Right lung (tissue), 5 donors: ENCODE measurements around the gene MIPEP. TPM values are rescaled to one million over a fixed set of nuclear protein-coding genes. Genes with fewer than 3 reads are reported as not detected.

Experiments used
- DNase-seq, 2 donors: peaks; one replicate each; pipeline ENCODE4 v3.0.0-alpha.2; 2013
- polyA plus RNA-seq, 5 donors: library from polyadenylated mRNA; unstranded; fragments of 120-200 nt; gene quantifications; one replicate each; pipeline versions ENCODE4 v1.2.1 to v1.2.3, GENCODE V29; 2013; ENCODE audit warnings: inconsistent platforms in 1 of 5, low replicate concordance in 1 of 5; ENCODE audit not compliant: insufficient read length in 5 of 5, insufficient read depth in 1 of 5

Gene MIPEP
- polyA plus RNA-seq, 5 donors, result 15.7 to 21.3 (median 16.8) TPM

DNA sequence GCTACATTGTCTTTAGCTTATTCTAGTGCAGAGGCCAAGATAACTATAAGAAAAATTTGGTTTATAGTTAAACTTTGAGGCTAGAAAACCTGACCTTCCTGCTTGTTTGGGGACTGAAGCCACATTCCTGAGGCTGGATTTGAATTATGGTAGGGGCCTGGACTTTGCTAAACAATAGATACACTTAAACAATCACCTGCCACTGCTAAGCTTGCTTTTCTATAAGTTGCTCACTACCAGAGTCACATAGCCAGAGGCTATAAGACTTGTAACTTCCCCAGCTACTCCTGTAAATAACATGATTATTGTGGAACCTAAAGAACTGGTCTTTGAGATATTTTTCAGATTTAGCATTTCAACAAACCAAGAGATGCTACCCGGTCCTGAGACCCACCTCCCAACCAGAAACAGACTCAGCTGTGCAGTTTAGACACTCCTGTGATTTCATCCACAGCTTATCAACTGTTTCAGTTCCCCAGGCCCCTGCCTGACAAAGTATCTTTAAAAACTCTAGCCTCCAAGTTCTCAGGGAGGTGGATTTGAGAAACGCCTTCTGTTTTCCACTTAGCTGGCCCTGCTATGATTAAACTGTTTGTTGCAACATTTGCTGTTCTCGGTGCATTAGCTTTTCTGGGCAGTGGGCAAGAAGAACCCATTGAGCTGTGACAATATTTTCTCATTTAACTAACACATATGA, 77.7 kb downstream of the MIPEP start:
- DNase-seq, result no peak

DNA sequence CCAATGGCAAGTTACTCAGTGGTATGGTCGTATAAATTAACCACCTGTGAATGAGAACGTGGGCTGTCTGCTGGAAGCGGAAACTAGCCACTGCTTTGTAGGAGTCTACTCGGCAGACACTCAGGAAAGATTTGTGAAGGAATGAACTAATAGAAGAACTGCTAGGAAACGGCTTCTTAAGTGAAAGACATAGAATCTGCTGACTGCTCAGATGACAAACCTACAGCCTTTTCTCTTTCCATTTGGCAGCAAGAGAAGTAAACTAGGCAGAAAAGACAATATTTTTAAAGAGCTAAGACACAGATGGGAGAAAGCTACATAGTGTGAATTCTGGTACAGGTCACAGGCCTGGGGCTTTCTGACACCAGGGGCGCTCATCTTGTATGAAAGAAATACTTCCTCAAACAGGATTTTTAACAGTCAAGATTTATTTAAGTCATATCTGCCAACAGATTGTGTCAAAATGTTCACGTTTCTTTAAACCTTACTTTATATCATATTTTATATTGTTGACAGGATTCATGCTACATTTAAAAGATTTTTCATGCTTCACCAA, 78.4 kb downstream of the MIPEP start:
- DNase-seq, result no peak

DNA sequence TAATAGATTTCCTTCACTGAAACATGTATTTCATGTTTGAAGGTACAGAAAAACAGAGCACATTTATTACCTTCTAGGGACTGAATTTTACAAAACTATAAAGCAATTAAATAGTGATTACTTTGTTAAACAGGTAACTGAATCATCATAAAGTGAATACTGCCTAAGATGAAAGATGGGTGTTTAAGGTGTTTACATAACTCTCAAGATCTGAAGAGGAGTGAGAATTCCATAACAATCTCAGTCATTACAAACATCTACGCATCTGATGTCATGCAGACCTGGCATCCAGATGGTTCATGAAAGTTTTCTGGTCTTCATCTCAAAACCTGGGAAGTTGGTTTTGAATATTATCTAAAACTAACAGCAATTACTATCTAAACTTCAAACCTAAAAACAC, 80.4 kb downstream of the MIPEP start:
- no peak for DNase-seq

DNA sequence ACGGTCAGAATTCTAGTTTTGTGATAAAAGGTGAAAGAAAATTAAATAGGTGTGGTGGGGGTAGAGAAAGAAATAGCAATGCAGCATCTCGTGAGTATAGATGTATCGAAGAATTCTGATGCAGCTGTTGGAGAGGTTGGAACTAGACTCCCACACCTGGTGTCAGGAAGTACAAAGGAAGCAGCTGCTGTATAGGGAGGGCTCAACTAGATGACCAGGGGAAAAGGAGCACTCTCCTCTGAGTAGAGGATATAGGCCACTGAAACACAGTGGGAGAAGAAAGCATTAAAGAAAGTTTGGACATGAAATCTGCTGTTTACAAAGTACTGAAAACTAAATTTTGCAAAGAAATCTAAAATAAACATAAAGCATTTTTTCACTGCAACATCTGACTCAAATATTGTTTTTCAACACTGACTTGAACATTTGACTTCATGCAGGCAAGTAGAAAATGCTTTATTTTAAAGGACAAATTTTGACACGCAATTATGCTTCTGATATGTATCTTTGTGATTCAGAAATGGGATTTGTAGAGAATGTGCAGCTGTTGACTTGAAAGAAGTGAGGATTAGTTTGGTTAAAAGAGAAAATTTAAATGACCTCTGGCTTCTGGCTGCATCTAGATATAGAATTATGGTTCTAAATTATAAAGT, 82.2 kb downstream of the MIPEP start:
- no peak for DNase-seq

DNA sequence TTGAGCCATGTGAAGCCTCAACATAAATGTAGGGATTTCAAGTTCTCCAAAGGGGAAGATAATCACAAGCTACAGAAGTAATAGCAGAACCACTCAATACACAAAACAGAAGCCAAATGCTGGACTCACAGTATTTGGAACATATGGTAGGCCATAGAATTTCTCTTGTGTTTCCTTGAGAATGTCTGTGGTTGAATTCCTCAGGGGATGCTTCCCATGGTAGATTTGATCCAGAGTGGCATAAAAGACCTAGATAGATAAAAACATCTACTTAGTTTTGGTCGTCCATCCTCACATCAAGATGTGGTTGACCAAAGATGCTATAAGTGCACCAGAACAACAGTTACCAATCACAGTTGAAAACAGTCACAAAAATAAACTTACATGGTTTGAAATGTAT, 83.4 kb downstream of the MIPEP start:
- no peak for DNase-seq

DNA sequence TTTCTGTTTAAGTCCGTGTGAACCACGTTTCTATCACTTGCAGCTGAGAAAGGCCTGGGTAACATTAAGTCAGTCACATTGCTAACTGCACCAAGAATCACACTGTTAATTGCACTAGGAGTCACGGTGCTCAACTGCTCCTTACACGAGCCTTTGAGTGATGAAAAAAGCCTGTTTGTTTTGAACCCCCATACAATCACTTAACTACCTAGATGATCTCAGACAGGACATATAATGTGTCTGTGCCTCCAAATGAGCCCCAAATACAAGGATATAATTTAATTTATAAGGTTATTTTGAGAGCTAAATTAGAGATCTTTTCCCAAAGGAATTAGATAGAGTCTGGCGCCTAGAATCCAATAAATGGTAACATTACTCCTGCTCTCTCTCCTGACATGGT, 84.1 kb downstream of the MIPEP start:
- no peak for DNase-seq

DNA sequence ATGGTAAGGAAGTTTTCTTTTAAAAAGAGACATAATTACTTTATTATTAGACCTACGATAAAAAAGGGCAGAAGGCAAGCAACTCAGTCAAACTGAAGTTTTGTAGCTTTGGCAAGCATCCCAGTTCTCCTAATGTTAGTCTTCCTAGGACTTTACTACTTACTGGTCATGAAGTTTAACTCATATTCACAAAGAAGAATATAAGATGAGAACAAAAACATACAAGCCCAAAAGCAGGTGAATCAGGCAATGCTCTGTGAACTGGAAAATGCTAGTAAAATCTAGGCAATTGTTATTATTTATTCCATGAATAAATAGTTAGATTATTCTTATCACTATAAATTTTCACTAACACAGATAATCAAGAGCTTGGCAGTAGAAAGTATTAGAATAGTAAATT, 85.0 kb downstream of the MIPEP start:
- DNase-seq, result no peak

DNA sequence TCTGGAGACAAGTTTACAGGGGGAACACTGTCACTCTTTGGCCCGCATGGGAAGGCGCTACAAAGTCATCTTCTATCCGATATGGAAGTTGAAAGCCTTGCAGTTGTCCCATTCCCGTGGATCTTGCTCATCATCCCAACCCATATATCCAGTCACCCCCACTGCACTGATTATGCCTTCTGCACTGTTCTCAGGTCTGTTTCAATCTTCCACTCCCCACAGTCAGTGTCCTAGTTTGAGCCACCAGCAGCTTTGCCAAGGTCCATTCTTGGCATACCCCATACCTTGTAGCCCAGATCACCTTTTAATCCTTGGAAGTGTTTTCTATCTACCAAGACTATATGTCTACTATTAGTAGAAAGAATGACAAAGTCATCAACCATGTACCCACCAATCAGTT, 88.1 kb downstream of the MIPEP start:
- DNase-seq, result no peak

DNA sequence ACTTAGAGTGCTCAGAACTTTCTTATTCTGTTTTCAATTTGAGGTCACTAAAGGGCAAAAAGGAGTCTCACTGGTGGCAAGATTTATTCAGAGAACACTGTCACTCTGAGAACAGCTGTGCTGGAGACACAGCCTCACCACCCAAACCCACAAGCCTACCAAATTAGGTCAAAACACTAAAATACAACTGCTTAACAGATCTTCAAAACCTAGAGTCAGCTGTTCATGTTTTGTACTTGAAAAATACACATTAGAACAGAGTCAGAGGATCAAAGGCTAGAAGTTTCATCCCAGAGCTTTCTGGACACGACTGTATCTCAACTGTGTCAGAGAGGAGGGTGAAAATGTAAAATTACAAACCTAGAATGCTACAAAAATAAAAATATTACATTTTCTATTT, 89.3 kb downstream of the MIPEP start:
- no peak for DNase-seq

DNA sequence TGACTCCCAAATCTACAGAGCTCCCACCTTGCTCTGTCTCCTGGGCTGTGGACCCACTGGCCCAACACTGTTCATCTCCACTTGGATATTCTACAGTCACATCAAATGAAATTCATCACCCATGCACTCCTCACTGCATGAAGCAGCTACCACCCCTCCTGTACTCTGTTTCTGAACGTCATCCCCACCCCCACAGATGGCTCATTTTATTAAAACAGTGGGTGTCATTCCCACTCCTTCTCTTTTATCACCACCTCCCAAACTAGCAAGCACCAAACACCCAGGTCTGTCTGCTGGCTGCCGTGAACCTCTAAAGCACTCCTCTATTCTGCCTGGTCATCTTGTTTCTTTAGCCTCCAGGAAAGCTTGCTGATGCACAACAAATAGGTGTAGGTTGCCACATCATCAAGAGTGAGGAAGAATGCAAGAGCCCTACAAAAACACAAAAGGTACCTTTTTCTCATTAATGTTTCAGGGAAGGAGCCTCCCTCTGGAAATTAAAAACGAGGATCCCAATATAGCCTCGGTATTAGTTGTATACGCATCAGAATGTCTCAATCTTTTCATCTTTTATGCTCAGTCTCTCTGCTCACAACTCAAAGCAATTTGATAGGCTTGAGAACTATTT, 91.8 kb downstream of the MIPEP start:
- no peak for DNase-seq

DNA sequence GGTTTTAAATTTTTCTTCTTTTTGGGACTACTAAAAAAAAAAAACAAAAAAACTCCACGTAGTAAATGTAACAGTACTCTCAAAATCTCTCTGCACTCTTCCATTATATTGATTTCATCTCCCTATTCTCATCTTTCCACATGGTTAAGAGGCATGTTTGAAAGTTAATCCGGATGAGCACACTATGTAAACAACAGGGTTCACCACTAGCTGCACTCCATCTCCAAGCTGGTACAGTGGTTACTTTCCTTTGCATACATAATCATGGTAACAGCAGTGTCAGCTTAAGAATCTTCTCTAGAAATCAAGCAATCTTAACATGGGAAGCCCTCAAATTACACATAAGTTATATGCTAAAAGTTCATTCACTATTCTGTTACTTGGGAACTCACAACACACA, 92.6 kb downstream of the MIPEP start:
- DNase-seq, result no peak

DNA sequence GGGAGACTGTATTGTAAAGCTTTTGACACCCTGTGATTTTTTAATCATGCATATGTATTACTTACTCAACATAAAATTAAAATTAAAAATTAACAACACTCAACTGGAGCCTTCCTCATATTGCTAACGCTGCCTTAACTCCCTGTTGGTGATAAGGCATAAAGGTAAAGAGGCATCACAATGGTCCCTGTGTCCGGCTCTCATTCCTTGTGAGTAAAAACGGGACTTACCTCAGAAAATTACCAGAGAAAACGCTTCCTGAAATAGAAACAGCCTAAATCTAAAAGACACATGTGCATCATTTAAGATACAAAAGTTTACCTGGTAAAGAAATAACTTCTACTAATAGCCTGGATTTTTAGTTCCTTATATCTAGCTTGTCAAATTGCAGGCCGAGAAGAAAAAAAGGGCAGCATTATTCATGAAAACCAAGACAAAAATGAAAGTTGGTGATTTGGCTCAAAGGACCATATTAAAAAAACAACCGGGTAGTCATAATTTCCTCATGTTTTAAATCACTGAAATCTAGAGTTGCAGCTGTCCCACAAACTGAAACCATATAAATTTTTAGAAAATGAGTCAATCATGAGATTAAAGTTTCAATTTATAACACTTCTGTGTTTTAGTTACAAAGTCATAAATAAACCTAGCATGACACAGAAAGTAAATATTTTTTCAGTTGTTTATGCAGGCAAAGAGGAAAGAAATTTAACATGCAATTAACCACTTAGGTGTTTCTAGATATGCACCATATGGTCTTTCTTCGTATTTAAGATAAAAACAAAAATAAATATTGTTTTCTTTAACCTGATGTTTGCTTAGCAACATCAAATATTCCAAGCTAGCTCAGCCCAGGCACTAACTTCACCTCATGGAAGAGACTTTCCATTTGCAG, 94.7 kb downstream of the MIPEP start:
- DNase-seq, result peak; percentile 86 to 89

DNA sequence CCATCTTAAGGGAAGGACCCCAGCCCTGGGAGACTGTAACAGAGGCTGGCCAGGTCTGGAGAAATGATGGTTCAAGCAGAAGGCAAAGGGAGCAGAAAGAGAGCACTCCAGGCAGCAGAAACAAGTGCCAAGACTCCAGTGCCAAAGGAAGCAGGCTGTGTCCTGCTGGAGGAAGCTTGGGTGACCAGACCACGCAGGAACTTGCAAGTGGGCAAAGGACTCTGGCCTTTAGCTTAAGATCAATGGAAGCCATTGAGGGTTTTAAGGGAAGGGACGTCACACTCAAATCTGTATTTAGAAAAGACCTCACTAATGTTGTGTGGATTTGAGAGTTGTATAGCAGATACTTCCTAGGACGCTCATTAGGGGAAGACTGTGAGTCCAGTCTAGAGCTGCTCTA, 95.5 kb downstream of the MIPEP start:
- no peak for DNase-seq

DNA sequence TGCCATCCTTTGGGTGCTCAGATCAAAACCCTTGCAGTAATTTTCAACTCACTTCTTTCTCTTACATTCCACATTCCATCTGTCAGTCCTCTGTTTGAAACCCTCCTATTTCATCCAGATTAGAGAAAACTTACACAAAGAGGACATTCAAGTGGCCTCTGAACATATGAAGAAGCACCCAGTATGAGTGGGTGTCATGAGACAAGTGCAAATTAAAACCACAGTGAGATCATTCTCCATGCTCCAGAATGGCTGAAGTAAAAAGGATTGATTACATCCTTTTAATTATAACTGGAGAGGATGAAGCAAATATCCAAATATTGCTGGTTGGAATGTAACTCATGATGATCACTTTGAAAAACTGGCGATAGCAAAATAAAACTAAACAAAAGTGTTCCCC, 96.5 kb downstream of the MIPEP start:
- DNase-seq, result no peak

DNA sequence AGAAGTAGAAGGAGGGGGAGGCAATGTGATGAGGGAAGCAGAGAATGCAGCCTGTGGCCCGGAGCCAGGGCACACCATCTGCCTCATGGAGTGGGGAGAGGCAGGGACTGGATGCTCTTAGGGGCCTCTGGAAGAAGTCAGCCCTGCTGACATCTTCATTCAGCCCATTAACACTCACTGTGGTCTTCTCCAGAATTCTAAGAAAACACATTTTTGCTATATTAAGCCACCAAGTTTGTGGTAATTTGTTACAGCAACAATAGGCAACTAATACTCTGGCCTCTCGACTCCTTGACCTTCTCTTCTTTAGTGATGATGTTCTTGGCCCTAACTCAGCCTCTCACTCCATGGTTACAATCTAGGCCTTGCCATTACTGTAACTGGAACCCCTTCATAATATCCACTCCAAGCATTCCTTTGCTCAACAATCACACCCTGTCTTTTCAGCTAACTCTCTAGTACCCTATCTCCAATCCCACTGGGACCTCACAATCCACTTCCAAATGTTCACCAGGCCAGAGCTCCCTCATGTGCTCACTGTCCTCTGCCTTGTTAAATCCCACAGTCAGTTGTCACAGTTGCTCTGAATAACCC, 98.5 kb downstream of the MIPEP start:
- DNase-seq, result no peak

DNA sequence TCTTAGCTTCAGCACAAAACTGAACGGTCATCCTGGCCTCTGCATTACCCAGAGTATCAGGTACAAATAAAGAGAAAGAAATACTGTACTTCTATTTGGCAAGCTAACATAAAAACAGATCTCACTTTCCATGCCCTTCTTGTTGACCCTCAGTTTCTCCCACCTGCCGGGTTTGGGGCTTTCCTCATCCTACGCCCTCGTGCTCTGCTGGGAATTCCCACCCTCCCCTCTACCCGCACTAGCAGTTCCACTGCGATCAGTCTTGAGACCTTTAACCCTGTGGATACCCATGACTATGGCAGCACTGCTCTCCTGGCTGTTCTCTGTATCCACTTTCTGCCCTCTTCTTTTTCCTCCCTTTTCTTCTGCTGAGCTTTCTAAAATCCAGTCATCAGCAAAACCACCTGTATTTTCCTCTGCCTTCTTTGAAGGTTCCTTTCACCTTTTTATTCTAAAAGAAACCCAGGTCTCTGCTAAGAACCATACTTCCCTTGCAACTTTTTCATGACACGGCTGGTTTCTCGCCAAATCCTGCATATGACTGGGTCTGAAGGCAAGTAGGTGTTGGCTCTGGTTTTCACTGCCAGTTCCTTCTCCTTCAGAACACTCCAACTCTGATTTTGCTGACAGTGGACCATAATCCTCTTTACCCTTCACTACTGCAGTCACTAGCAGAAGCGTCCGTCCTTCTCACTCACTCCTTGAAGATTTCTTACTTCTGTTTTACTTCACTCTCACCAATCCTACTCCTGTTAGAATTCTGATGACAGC, 99.4 kb downstream of the MIPEP start:
- no peak for DNase-seq

DNA sequence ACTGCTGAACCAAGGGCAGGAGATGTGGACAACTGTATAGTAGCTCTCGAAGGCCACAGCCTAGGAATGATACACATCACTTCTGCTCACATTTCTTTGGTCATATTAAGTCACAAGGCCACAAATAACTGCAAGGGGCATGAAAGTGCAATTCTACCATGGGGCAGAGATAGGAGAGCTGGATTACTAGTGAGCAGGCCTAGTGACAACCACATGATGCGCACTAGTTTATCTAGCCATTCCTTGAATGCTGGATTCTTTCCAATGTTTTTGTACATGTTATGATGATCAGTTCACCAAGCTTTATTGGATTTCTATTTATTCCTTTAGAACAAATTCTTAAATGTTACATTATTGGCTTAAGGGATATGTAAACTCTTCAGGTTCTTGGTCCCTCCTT, 100.7 kb downstream of the MIPEP start:
- DNase-seq, result no peak

DNA sequence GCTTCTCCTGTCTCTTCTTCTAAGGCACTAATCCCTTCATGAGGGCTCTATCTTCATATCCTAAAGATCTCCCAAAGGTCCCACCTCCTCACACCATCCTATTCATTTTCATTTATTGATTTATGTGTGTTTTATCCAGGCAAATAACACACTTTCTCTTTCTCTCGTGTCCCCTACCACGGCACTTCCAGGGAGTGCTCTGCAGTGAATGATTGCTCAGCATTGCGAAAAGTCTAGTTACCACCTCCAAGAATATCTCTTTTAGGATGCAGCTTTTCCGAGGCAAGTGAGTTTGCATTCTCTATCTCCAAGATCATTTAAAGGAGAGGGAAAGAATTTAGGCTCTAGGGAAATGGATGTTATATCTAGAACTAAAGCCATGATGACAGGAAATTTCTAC, 101.7 kb downstream of the MIPEP start:
- no peak for DNase-seq

DNA sequence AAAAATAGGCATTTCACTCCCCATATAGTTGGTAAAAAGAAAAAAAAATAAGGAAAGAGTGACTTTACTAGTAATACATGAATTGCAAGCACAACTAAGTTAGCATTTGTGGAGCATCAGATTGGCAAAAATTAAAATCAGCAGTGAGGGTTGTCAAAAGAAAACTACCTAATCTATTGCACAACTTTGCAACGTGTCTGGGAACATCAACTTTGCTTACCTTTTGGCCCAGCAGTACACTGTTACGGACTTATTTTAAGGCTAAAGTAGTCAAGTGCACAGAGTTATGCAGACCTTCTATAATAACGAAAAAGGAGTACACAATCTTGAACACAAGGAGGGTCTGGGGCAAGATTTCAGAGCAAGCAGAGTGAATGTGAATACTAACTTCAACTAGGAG, 102.6 kb downstream of the MIPEP start:
- no peak for DNase-seq

DNA sequence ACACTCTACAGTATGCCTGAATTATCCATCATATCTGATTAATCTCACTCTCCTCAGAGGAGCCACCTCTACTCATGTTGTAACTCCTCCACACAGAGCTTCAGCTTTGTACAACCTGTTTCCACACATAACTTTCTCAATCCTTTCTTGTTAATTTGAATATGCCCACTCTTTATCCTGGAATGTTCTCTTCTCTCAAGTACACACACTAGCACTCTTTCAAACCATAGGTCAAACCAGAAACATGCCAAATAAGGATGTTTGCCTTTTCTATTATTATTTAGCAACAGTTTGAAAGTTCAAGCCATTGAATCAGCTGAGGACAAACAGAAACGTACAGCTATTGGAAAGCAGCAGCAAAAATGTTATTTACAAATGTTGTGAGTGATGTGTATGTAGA, 110.3 kb downstream of the MIPEP start:
- DNase-seq, result no peak
